Thoracic aorta (tissue), 2 donors: ENCODE data around the gene ICAM4. TPM values are rescaled to one million over a fixed set of nuclear protein-coding genes. Genes with fewer than 3 reads are reported as not detected.

Experiments used
- ATAC-seq: fragments of 150-250 bp; one replicate; pipeline ENCODE4 v1.8.0; 2017; ENCODE audit warnings: low read depth; ENCODE audit not compliant: insufficient number of reproducible peaks, low FRiP score
- DNase-seq: peaks from one replicate; pipeline ENCODE4 v3.0.0-alpha.2; 2020; ENCODE audit warnings: low spot score
- H3K27ac ChIP-seq, 2 donors: fragments of 200-600 bp; sonication (generic); 1 replicate in 1 of 2; 2 replicates in 1 of 2; pipeline ENCODE4 v1.5.1; 2016; ENCODE audit warnings: mild to moderate bottlenecking in 2 of 2, moderate library complexity in 2 of 2
- H3K27me3 ChIP-seq: fragments of 200-600 bp; sonication (generic); replicated peaks from 2 replicates; pipeline ENCODE4 v1.6.0; 2016; ENCODE audit warnings: mild to moderate bottlenecking; ENCODE audit not compliant: insufficient read depth
- H3K36me3 ChIP-seq: fragments of 200-600 bp; sonication (generic); one replicate; pipeline ENCODE4 v1.5.1; 2016
- H3K4me1 ChIP-seq, 2 donors: fragments of 200-600 bp; sonication (generic); 1 replicate in 1 of 2; 2 replicates in 1 of 2; pipeline versions ENCODE4 v1.5.1 to v1.6.0; 2016; ENCODE audit warnings: low read depth in 2 of 2, mild to moderate bottlenecking in 1 of 2; ENCODE audit not compliant: control insufficient read depth in 1 of 2
- H3K4me3 ChIP-seq: fragments of 200-600 bp; sonication (generic); 2 replicates; pipeline ENCODE4 v1.5.1; 2016; ENCODE audit warnings: mild to moderate bottlenecking
- H3K9me3 ChIP-seq: fragments of 200-600 bp; sonication (generic); 2 replicates; pipeline ENCODE4 v1.5.1; 2016
- CTCF ChIP-seq: fragments of 200-600 bp; sonication (generic); IDR thresholded peaks from one replicate; pipeline ENCODE4 v1.5.1; 2019; ENCODE audit warnings: antibody characterized with exemption
- total RNA-seq, 2 donors: library from RNA; depleted of rRNA; stranded (reverse); fragments of >200 nt; gene quantifications; one replicate each; pipeline versions ENCODE4 v1.1.0 to v1.2.3, GENCODE V29; 2016

ICAM4 gene
- total RNA-seq, 2 donors from 2014 or later: 0.95 to 2.0 TPM

DNA sequence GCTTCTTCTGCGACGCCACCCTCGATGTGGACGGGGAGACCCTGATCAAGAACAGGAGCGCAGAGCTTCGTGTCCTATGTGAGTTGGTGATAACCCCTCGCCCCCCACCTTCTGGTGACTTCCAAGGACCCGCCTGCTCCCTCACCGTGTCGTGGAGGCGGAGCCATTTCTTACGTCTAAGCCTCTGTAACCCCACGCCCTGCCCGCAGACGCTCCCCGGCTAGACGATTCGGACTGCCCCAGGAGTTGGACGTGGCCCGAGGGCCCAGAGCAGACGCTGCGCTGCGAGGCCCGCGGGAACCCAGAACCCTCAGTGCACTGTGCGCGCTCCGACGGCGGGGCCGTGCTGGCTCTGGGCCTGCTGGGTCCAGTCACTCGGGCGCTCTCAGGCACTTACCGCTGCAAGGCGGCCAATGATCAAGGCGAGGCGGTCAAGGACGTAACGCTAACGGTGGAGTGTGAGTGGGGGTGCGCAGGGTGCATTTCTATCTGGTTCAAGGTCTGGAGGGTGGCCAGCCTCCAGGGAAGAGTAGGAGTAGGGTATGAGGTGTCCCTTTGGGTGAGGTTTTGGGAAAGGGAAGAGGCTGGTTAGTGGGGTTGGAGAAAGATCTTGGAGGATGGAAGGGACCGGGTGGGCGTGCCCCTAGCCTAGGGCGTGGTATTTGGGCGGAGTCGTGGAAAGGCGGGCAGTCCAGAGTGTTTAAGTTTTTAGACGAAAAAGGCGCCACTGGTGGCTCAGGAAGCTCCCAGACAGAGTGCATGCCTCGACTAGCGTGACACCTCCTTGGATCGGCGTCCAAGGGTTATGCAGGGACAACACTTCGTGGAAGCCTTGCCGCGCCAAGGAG is 6.3 kb downstream of the ICAM4 start:
- H3K4me3 ChIP-seq: peak overlapping the region; percentile 74
- no peaks in the 10 kb centered on the region for H3K36me3 ChIP-seq
- no peak for ATAC-seq
- no peak for DNase-seq
- H3K4me1 ChIP-seq: peaks cover 39 to 53% of the 10 kb centered on the region in 2 donors
- peaks cover 36% of the 10 kb centered on the region for H3K27me3 ChIP-seq
- TF ChIP-seq CTCF: no peak
- peak overlapping the region in 1 of 2 donors; percentile 28 for H3K27ac ChIP-seq
- H3K9me3 ChIP-seq: no peaks in the 10 kb centered on the region

DNA sequence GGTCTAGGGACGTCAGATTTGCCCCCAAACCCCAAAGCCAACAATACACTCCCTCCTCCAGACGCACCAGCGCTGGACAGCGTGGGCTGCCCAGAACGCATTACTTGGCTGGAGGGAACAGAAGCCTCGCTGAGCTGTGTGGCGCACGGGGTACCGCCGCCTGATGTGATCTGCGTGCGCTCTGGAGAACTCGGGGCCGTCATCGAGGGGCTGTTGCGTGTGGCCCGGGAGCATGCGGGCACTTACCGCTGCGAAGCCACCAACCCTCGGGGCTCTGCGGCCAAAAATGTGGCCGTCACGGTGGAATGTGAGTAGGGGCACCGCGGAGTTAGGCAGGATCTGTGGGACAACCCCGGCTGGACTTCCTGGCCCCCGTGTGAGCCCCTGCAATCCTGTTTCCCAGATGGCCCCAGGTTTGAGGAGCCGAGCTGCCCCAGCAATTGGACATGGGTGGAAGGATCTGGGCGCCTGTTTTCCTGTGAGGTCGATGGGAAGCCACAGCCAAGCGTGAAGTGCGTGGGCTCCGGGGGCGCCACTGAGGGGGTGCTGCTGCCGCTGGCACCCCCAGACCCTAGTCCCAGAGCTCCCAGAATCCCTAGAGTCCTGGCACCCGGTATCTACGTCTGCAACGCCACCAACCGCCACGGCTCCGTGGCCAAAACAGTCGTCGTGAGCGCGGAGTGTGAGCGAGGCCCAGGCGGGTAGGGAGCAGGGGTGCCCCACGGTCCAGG is 7.0 kb downstream of the ICAM4 start:
- Histone ChIP-seq H3K4me3 (no peak overlapping the region), H3K27ac (no peak overlapping the region), H3K27me3 (peaks cover 36% of the 10 kb centered on the region), H3K9me3 (no peaks in the 10 kb centered on the region), H3K36me3 (no peaks in the 10 kb centered on the region), H3K4me1 (peaks cover 35 to 49% of the 10 kb centered on the region in 2 donors)
- no peak for ATAC-seq
- DNase-seq: no peak
- no peak for TF ChIP-seq CTCF

GRCh38 chr19:10294368-10294697 is 7.6 kb downstream of the ICAM4 start:
- H3K27ac ChIP-seq: no peak overlapping the region
- no peak overlapping the region for H3K4me3 ChIP-seq
- no peak for TF ChIP-seq CTCF
- peaks cover 30 to 44% of the 10 kb centered on the region in 2 donors for H3K4me1 ChIP-seq
- no peaks in the 10 kb centered on the region for H3K36me3 ChIP-seq
- no peak for ATAC-seq
- DNase-seq: no peak
- peaks cover 33% of the 10 kb centered on the region for H3K27me3 ChIP-seq
- H3K9me3 ChIP-seq: no peaks in the 10 kb centered on the region

GRCh38 chr19:10295305-10295846 is 8.6 kb downstream of the ICAM4 start:
- DNase-seq (no peak), ATAC-seq (no peak)
- Histone ChIP-seq H3K4me3 (peak overlapping the region; percentile 55), H3K27ac (no peak overlapping the region), H3K4me1 (peaks cover 23 to 33% of the 10 kb centered on the region in 2 donors), H3K9me3 (no peaks in the 10 kb centered on the region), H3K36me3 (no peaks in the 10 kb centered on the region), H3K27me3 (peaks cover 32% of the 10 kb centered on the region)
- no peak for TF ChIP-seq CTCF
